Urothelium cell line (cell line): ENCODE measurements around the gene AKR7A3.
"Not testable (repeated sequence)": the region's sequence is repeated elsewhere in the genome, so short reads cannot be mapped to it uniquely, and the experiment has no call there.

Source experiments
- DNase-seq: peaks from one replicate; pipeline ENCODE4 v3.0.0; 2011; ENCODE audit warnings: low spot score, mixed read lengths
- FAIRE-seq: peaks from 2 replicates; lab custom pipeline; 2011; peaks lifted over from hg19 to GRCh38; lab: Jason Lieb, UNC

Gene AKR7A3

GRCh38 chr1:19321071-19321470 lies 32.5 kb upstream of the AKR7A3 start:
- DNase-seq = no peak
- FAIRE-seq = no peak

- FAIRE-seq = no peak
- DNase-seq = no peak
These were observed 30.6 kb upstream of the AKR7A3 start for GRCh38 chr1:19319196-19319595.

- DNase-seq (no peak), FAIRE-seq (no peak)
These were observed 28.7 kb upstream of the AKR7A3 start for GRCh38 chr1:19317126-19317910.

GRCh38 chr1:19315378-19316198 lies 27.0 kb upstream of the AKR7A3 start:
- FAIRE-seq (no peak), DNase-seq (no peak)

GRCh38 chr1:19313961-19314882 lies 25.7 kb upstream of the AKR7A3 start:
- FAIRE-seq (no peak), DNase-seq (no peak)

GRCh38 chr1:19313636-19313959 lies 25.0 kb upstream of the AKR7A3 start:
- DNase-seq (no peak), FAIRE-seq (no peak)

- DNase-seq = no peak
- FAIRE-seq = no peak
These were observed 24.4 kb upstream of the AKR7A3 start for GRCh38 chr1:19312782-19313635.

- FAIRE-seq = peak; percentile 30
- DNase-seq = peak; percentile 99
These were observed 23.6 kb upstream of the AKR7A3 start, which contains the start of the genes AKR7A2 and SLC66A1 for GRCh38 chr1:19311931-19312781. AKR7A2 (minus strand) TSS chr1:19312144; CDS start chr1:19312124, 20 bp downstream. SLC66A1 (plus strand) TSS chr1:19312326; CDS start chr1:19317678, 5,352 bp downstream.

GRCh38 chr1:19311503-19311930 lies 22.9 kb upstream of the AKR7A3 start:
- FAIRE-seq (no peak), DNase-seq (peak; percentile 38)

- FAIRE-seq (no peak), DNase-seq (peak; percentile 29)
These were observed 22.3 kb upstream of the AKR7A3 start for GRCh38 chr1:19310720-19311502.

- DNase-seq (no peak), FAIRE-seq (no peak)
These were observed 21.5 kb upstream of the AKR7A3 start for GRCh38 chr1:19310061-19310460.

- DNase-seq (no peak), FAIRE-seq (no peak)
These were observed 20.7 kb upstream of the AKR7A3 start for GRCh38 chr1:19309123-19309813.

- no peak for FAIRE-seq
- DNase-seq = no peak
These were observed 19.9 kb upstream of the AKR7A3 start for GRCh38 chr1:19308509-19308907.

GRCh38 chr1:19307794-19308508 lies 19.4 kb upstream of the AKR7A3 start:
- DNase-seq (no peak), FAIRE-seq (no peak)

GRCh38 chr1:19306941-19307340 lies 18.4 kb upstream of the AKR7A3 start:
- FAIRE-seq (no peak), DNase-seq (no peak)

GRCh38 chr1:19305880-19306279 lies 17.3 kb upstream of the AKR7A3 start:
- FAIRE-seq = no peak

GRCh38 chr1:19304081-19304480 lies 15.5 kb upstream of the AKR7A3 start:
- not testable (repeated sequence) for FAIRE-seq, DNase-seq

More at GRCh38 chr1:19305880-19306279, 17.3 kb upstream of the AKR7A3 start:
- no peak for DNase-seq
